PFSK-1 (cell line): Measurements from ENCODE around the gene KLHL21.

Experiments used
- POLR2AphosphoS5 ChIP-seq: IDR thresholded peaks from 2 replicates; pipeline ENCODE4 v1.6.1; 2012; ENCODE audit warnings: low read depth, mild to moderate bottlenecking, control low read depth, low read length, moderate library complexity
- SIN3A ChIP-seq: IDR thresholded peaks from 2 replicates; pipeline ENCODE4 v1.6.1; 2012; ENCODE audit warnings: mild to moderate bottlenecking, low read length, moderate library complexity, borderline replicate concordance; ENCODE audit not compliant: insufficient read depth

DNA sequence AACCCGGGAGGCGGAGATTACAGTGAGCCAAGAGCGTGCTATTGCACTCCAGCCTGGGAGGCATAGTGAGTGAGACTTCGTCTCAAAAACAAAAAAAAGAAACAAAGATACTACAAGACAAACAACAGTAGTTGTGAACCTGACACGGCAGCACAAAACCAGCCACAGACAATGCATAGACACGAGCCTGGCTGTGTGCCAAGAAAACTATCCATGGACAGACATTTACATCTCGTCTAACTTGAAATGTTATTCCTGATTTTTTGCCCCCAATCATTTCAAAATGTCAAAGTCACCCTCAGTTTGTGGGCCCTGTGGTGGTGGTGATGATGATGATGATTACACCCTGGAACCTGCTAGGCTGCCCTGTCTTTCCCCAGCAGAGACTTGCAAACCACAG is 6.3 kb downstream of the KLHL21 start:
- no peak for TF ChIP-seq SIN3A
- TF ChIP-seq POLR2AphosphoS5 = no peak
